Aorta (tissue), 5 donors: ENCODE data around the gene SOS1. TPM values are rescaled to one million over a fixed set of nuclear protein-coding genes. Genes with fewer than 3 reads are reported as not detected.
"Not testable (repeated sequence)": the region's sequence is repeated elsewhere in the genome, so short reads cannot be mapped to it uniquely, and the experiment has no call there.

Experiments
- ATAC-seq: fragments of 200-7000 bp; cut with Tn5 transposase; one replicate; pipeline ENCODE4 v1.9.1; 2022; ENCODE audit warnings: moderate library complexity; ENCODE audit not compliant: low FRiP score
- DNase-seq, 2 donors: peaks; one replicate each; pipeline ENCODE4 v3.0.0-alpha.2; 2020
- H3K27ac ChIP-seq, 2 donors: one replicate each; pipeline ENCODE4 v1.5.1; 2013; ENCODE audit warnings: low read length in 2 of 2, mild to moderate bottlenecking in 2 of 2, moderate library complexity in 2 of 2, control low read depth in 1 of 2, inconsistent platforms in 1 of 2, low read depth in 1 of 2
- H3K27me3 ChIP-seq, 2 donors: one replicate each; pipeline ENCODE4 v1.6.1; 2013; ENCODE audit warnings: control low read depth in 1 of 2, low read length in 1 of 2, mild to moderate bottlenecking in 1 of 2, moderate library complexity in 1 of 2; ENCODE audit not compliant: insufficient read depth in 2 of 2, control insufficient read depth in 1 of 2
- H3K36me3 ChIP-seq, 2 donors: one replicate each; pipeline ENCODE4 v1.6.1; 2013; ENCODE audit warnings: control low read depth in 1 of 2, low read length in 1 of 2, mild to moderate bottlenecking in 1 of 2; ENCODE audit not compliant: insufficient read depth in 2 of 2, control insufficient read depth in 1 of 2
- H3K4me1 ChIP-seq, 2 donors: one replicate each; pipeline ENCODE4 v1.6.1; 2013; ENCODE audit warnings: low read length in 2 of 2, control low read depth in 1 of 2, mild to moderate bottlenecking in 1 of 2, moderate library complexity in 1 of 2; ENCODE audit not compliant: insufficient read depth in 2 of 2, control insufficient read depth in 1 of 2
- H3K4me3 ChIP-seq, 2 donors: one replicate each; pipeline ENCODE4 v1.5.1; 2013; ENCODE audit warnings: low read length in 2 of 2, control low read depth in 1 of 2, mild to moderate bottlenecking in 1 of 2
- H3K9me3 ChIP-seq: one replicate; pipeline ENCODE4 v1.6.1; 2013; ENCODE audit warnings: mild to moderate bottlenecking, low read length; ENCODE audit not compliant: control insufficient read depth
- WGBS, 2 donors: extraction: QIAGEN DNeasy Blood & Tissue Kit; methylation state at CpG; one replicate each; pipeline ENCODE4 v1.1.7; 2013; 5-methylcytosine and 5-hydroxymethylcytosine counted together
- intact Hi-C, 2 donors: fragments of 100-400 bp; cut with DNase I; formaldehyde crosslinking; loops; one replicate each; pipeline versions ENCODE4 v1.14.2 to v1.15.0; 2022
- polyA plus RNA-seq, 2 donors: library from polyadenylated mRNA; stranded (reverse); fragments of 200-250 nt; gene quantifications; one replicate each; pipeline ENCODE4 v1.2.3, GENCODE V29; 2013
- total RNA-seq, 2 donors: library from RNA; stranded (reverse); fragmentation: NEBNext Ultra II Directional; extraction: Animal tissue kit (Norgen Biotek cat#: 25700); gene quantifications; one replicate each; pipeline ENCODE4 v1.2.1, GENCODE V29; 2021
- donor health status: healthy with polysubstance abuse.
- donor health status: Bipolar disorder and iron deficiency.
- donor health status: DM: no; HTN: no; CAD: no.
- donor health status: DM: no; HTN: no; CAD: no.
- donor health status: DM: yes; HTN: yes; CAD: no.

The SOS1 gene
- total and polyA plus RNA-seq, 4 donors = 7.6 to 67.9 (median 33.0) TPM

DNA sequence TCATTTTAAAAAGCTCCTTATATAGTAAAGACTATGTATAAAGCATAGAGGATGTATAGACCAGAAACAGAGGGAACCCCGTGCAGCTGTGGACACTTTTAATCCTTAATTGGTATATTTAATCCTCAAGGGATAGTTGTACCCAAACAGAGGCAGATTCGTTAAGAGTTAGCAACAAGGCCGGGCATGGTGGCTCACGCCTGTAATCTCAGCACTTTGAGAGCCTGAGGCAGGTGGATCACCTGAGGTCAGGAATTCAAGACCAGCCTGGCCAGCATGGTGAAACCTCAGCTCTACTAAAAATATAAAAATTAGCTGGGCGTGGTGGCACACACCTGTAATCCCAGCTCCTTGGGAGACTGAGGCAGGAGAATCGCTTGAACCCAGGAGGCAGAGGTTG is 184.3 kb downstream of the SOS1 start:
- ATAC-seq, H3K4me3 ChIP-seq, H3K27ac ChIP-seq, DNase-seq, intact Hi-C loops, H3K27me3 ChIP-seq, H3K4me1 ChIP-seq, H3K9me3 ChIP-seq, H3K36me3 ChIP-seq: not testable (repeated sequence)
- WGBS, 2 donors = 92 to 93% methylated on average over 6 of the region's 6 CpGs

DNA sequence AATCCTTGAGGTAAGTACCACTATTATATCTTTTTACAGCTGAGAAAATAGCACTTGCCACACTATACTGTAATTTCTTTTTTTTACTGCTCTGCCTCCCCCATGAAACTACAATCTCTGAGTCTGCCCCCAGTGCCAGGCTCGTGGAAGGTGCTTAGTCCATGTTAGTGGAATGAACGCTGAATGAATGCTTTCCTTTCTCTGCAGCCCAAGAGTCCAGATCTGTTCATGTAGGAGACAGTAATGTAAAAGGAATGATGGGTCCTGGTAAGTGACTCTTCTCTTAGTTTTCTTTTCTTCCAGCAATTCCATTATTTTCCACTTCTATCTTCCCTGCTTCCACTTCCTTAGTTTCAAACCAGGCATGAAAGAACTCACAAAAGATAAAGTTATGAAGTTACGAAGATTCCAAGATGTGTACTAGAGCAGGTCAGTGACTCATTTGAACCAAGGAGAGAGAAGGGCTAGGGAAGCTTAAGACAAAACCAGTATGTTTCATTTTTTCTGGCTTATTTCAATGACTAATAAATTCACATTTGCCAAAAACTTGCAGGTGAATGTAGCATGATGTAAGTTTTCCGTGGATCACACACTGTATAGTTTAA is 185.2 kb downstream of the SOS1 start:
- Histone ChIP-seq H3K4me3 (no peak overlapping the region), H3K36me3 (no peaks in the 10 kb centered on the region), H3K27me3 (no peaks in the 10 kb centered on the region), H3K27ac (no peak overlapping the region), H3K4me1 (no peaks in the 10 kb centered on the region), H3K9me3 (no peaks in the 10 kb centered on the region)
- intact Hi-C loops = no loop called here
- DNase-seq = no peak
- ATAC-seq = no peak
- 87 to 88% methylated on average over 4 of the region's 4 CpGs for WGBS, 2 donors

DNA sequence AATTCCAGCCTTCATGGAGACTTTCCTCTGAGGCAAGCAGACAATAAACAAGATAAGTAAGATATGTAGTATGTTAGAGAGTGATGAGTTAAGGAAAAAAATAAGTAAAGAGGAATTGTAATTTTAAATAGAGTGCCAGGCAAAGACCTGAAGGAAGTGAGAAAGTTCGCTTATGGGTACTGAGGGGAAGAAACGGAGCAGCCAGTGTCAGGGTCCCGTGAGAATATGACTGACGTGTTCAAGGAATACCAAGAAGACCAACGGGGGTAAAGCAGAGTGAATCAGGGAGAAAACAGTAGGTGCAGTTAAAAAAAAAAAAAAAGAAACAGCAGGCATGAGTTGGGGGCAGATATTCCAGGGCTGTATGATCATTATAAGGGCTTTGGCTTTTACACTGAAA is 186.1 kb downstream of the SOS1 start:
- WGBS, 2 donors = 57 to 61% methylated on average over 5 of the region's 5 CpGs
- no peak overlapping the region for H3K4me3 ChIP-seq
- no peaks in the 10 kb centered on the region for H3K4me1 ChIP-seq

DNA sequence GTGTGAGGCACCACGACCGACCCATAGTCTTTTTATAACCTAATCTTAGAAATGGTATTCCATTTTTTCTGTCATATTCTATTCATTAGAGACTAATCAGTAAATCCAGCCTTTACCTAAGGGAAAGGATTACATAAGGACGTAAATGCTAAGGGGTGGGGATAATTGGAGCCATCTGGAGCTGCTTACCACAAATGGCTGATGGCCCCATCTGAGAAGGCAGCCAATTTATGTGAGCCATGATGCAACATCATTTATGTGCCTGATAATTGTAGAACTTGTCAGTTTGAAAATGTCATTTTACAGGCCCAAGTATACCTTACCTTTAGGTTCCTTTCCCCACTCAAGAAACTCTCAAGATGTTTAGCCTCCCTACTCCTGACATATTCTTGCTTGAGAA is 187.2 kb downstream of the SOS1 start:
- H3K9me3 ChIP-seq = no peaks in the 10 kb centered on the region
- no peaks in the 10 kb centered on the region for H3K27me3 ChIP-seq
- intact Hi-C loops = no loop called here
- no peak overlapping the region for H3K4me3 ChIP-seq
- DNase-seq (no peak), ATAC-seq (no peak)
- H3K27ac ChIP-seq = no peak overlapping the region
- WGBS, 2 donors = 89 to 92% methylated on average over 3 of the region's 3 CpGs
- no peaks in the 10 kb centered on the region for H3K4me1 ChIP-seq
- H3K36me3 ChIP-seq = no peaks in the 10 kb centered on the region

More for the DNA sequence above, 186.1 kb downstream of the SOS1 start:
- Histone ChIP-seq H3K27me3 (no peaks in the 10 kb centered on the region), H3K36me3 (no peaks in the 10 kb centered on the region), H3K9me3 (no peaks in the 10 kb centered on the region), H3K27ac (no peak overlapping the region)
- DNase-seq (no peak), ATAC-seq (no peak)
- intact Hi-C loops = no loop called here

GRCh38 chr2:38932586-38932985 is 188.3 kb downstream of the SOS1 start:
- no peak for ATAC-seq
- intact Hi-C loops = no loop called here
- H3K27me3 ChIP-seq = no peaks in the 10 kb centered on the region
- H3K4me1 ChIP-seq = no peaks in the 10 kb centered on the region
- H3K27ac ChIP-seq = no peak overlapping the region
- DNase-seq = no peak
- H3K36me3 ChIP-seq = no peaks in the 10 kb centered on the region
- H3K9me3 ChIP-seq = no peaks in the 10 kb centered on the region
- 16 to 23% methylated on average over 1 of the region's 1 CpG for whole genome bisulfite sequencing, 2 donors
- no peak overlapping the region for H3K4me3 ChIP-seq

Other genes with a start within 250 kb of the SOS1 start
- gene DHX57, start 245.1 kb downstream of the SOS1 start, total RNA-seq = 10 to 100 TPM; 16.4 to 19.6 TPM
- gene DHX57, start 245.1 kb downstream of the SOS1 start, polyA plus RNA-seq = 10 to 100 TPM in 1 of 2 donors, 1 to 10 TPM in 1; 2.5 to 14.7 TPM
- gene MORN2, start 245.1 kb downstream of the SOS1 start, total RNA-seq = 1 to 10 TPM; 6.7 to 7.9 TPM
- gene MORN2, start 245.1 kb downstream of the SOS1 start, polyA plus RNA-seq = 10 to 100 TPM; 20.9 to 22.2 TPM
- gene ARHGEF33, start 231.2 kb downstream of the SOS1 start, total RNA-seq = 1 to 10 TPM in 1 of 2 donors, under 1 TPM in 1; 0.42 to 3.7 TPM
- 1 to 10 TPM in 1 of 2 donors, not detected in 1; 1.7 TPM for gene ARHGEF33, start 231.2 kb downstream of the SOS1 start, polyA plus RNA-seq
- gene CDKL4, start 122.9 kb upstream of the SOS1 start, total RNA-seq = 1 to 10 TPM in 1 of 2 donors, under 1 TPM in 1; 0.88 to 1.3 TPM
- gene CDKL4, start 122.9 kb upstream of the SOS1 start, polyA plus RNA-seq = not detected